HG02763 (cell line): ENCODE results near the gene NDUFV2.

Experiments used
- ATAC-seq: cut with Tn5 transposase; IDR thresholded peaks from one replicate; pipeline ENCODE4 v1.9.1; 2021; ENCODE audit warnings: mild to moderate bottlenecking, moderate library complexity; ENCODE audit not compliant: unreplicated experiment

The NDUFV2 gene

GRCh38 chr18:9102508-9103375 is at the start of gene NDUFV2:
Gene NDUFV2, plus strand, starts transcription at chr18:9102699. Its CDS starts 45 bp downstream, at chr18:9102744.
- ATAC-seq: peak; percentile 93

GRCh38 chr18:9053814-9054213 is 48.7 kb upstream of the NDUFV2 start:
- no peak for ATAC-seq

- ATAC-seq: no peak
Observed at GRCh38 chr18:9055185-9055584, 47.3 kb upstream of the NDUFV2 start.

- no peak for ATAC-seq
Observed at GRCh38 chr18:9055626-9056025, 46.9 kb upstream of the NDUFV2 start.

- ATAC-seq: no peak
Observed at GRCh38 chr18:9057646-9058045, 44.9 kb upstream of the NDUFV2 start.

- ATAC-seq: no peak
Observed at GRCh38 chr18:9058406-9058805, 44.1 kb upstream of the NDUFV2 start.

- no peak for ATAC-seq
Observed at GRCh38 chr18:9062418-9062751, 40.1 kb upstream of the NDUFV2 start.

GRCh38 chr18:9065864-9066263 is 36.6 kb upstream of the NDUFV2 start:
- ATAC-seq: no peak

GRCh38 chr18:9066358-9066757 is 36.1 kb upstream of the NDUFV2 start:
- peak; percentile 25 for ATAC-seq

- ATAC-seq: peak; percentile 75
Observed at GRCh38 chr18:9066817-9067306, 35.6 kb upstream of the NDUFV2 start.

- no peak for ATAC-seq
Observed at GRCh38 chr18:9067823-9068222, 34.7 kb upstream of the NDUFV2 start.

- no peak for ATAC-seq
Observed at GRCh38 chr18:9068346-9068745, 34.2 kb upstream of the NDUFV2 start.

- ATAC-seq: no peak
Observed at GRCh38 chr18:9069601-9070000, 32.9 kb upstream of the NDUFV2 start.

GRCh38 chr18:9070212-9070611 is 32.3 kb upstream of the NDUFV2 start:
- no peak for ATAC-seq

- no peak for ATAC-seq
Observed at GRCh38 chr18:9079818-9080528, 22.5 kb upstream of the NDUFV2 start.

- ATAC-seq: no peak
Observed at GRCh38 chr18:9081940-9082339, 20.6 kb upstream of the NDUFV2 start.

- ATAC-seq: peak; percentile 91
Observed at GRCh38 chr18:9082711-9083510, 19.6 kb upstream of the NDUFV2 start.

GRCh38 chr18:9086015-9086414 is 16.5 kb upstream of the NDUFV2 start:
- ATAC-seq: no peak

GRCh38 chr18:9086624-9087023 is 15.9 kb upstream of the NDUFV2 start:
- no peak for ATAC-seq

GRCh38 chr18:9087144-9087543 is 15.4 kb upstream of the NDUFV2 start:
- ATAC-seq: no peak

- ATAC-seq: no peak
Observed at GRCh38 chr18:9088252-9088651, 14.2 kb upstream of the NDUFV2 start.
